CD4-positive, alpha-beta T cell treated with Interleukin-21 for 1 hour (primary cell): Measurements from ENCODE around the gene BTN1A1.
A peak's percentile ranks its signal among the peaks of the same experiment; 100 is the strongest.
"Not testable (repeated sequence)": the region's sequence is repeated elsewhere in the genome, so short reads cannot be mapped to it uniquely, and the experiment has no call there.

Source experiments
- DNase-seq: peaks from one replicate; pipeline ENCODE4 v3.0.0-alpha.2; 2020

The BTN1A1 gene

GRCh38 chr6:26538572-26538902 is 38.4 kb downstream of the BTN1A1 start:
- DNase-seq, result no peak

DNA sequence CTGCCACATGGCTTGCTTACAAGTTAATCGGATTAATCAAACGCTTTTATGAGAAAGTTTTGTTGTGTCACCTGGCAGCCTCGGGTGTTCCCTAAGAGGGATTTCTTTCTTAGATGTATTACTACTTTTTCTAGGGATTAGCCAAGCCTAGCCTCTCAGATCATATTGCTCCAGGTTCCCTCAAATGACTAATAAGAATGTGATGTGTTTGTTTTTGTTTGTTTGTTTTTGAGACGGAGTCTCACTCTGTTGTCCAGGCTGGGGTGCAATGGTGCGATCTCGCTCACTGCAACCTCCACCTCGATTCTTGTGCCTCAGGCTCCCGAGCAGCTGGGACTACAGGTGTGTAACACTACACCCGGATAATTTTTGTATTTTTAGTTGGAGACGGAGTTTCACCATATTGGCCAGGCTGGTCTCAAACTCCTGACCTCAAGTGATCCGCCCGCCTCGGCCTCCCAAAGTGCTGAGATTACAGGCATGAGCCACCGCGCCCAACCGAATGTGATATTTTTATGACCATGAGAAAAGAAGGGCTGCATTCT is 39.0 kb downstream of the BTN1A1 start:
- no peak for DNase-seq

GRCh38 chr6:26541579-26541978 is 41.5 kb downstream of the BTN1A1 start:
- no peak for DNase-seq

DNA sequence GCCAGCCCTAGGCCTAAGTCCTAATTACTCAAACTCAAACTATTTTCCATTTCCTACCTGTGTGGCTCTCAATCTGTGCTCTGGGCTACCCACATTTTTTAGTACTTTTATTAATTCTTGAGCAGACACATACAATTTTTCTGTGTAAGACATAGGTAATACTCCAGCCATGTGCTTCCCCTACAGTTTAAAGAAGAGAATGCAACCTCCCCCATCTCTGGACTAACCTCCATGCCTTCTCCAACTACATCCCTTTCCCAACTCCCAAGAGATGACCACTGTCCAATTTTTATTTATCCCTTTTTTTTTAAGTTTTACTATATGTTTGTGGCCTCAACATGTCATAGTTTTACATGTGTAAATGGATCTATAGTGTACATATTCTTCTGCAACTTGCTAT is 43.9 kb downstream of the BTN1A1 start:
- DNase-seq, result peak; percentile 28

- DNase-seq, result no peak
These were observed 44.4 kb downstream of the BTN1A1 start for GRCh38 chr6:26544473-26544872.

DNA sequence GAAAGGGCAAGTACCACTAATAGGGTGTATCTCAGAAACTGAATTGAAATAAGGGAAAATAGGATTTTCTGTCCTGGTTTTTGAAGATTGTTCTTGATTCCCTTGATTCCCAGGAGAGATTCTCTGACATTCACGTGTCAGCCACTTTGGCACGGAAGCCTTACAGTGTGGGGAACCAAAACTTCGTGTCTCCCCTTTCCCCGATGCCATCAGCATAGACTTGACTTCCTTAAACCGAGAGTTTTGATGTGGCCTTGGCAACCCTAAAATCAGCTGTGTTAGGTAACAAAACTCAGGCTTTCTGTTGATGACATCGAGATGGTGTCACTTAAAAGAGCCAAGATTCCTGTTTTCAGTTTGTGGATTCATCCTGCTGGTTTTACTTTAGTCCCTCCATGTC is 45.5 kb downstream of the BTN1A1 start:
- peak; percentile 10 for DNase-seq

- DNase-seq, result not testable (repeated sequence)
These were observed 47.3 kb downstream of the BTN1A1 start for GRCh38 chr6:26547363-26547762.

DNA sequence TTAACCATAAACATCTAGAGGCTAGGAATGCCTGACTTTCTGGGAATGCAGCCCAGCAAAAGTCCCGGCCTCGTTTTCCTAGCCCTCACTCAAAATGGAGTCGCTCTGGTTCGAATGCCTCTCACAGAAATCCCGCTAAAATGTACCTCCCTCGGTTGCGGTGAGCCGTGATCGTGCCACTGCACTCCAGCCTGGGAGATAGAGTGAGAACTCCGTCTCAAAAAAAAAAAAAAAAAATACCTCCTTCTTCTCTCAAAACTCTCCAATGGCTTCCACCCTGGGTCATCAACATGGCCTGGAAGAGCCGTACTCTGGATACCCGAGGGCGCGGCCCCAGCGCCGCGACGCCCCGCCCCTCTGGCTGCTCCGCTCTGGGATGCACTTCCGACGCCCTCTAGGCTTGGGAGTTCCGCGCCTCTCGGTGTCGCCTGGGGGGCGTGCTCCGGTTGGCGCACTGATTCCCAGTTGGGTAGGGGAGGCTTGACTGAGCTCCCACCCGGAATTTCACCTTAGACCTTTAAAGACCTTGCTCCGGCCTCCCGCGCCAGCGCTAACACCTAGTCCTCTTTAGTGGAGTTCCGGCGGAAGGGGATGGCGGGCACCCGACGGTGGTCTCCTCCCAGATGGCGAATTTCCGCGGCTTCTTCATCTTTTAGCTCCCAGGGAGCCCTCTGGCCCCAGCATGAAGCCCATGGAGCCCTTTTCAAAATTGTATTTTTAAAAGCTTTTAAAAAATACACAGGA is 50.3 kb downstream of the BTN1A1 start:
- DNase-seq, result peak; percentile 46

DNA sequence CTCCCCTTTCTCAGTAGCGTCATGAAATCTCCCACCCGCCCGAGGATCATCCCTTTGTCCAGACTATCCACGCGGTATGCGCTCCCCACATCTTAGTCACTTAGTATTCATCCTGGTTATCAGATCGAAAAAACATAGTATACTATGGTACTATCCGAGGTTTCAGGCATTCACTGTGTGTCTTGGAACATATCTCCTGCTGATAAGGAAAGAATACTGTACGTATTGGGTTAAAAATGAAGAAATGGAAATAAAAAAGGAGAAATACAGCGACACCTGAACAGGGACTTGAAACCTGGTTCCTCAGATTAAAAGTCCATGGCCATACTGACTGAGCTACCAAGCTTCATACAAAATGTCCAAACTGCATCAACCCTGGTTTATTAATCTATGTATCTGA is 52.1 kb downstream of the BTN1A1 start:
- DNase-seq, result no peak

- DNase-seq, result no peak
These were observed 52.6 kb downstream of the BTN1A1 start for GRCh38 chr6:26552640-26553188.

DNA sequence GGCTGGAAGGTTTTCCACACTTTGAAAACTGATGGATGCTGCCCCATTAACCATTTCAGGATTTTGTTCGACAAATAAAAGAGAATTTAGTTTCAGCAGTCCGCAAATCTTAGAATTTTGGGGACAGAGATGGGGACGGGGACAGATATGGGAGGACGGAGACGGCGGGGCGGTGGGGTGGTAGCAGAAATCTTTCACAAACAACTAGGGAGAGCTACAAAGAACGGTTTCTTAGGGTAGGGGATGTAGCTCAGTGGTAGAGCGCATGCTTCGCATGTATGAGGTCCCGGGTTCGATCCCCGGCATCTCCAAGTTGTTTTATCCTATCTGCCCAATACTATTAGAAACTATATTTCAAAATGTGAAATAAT is 53.1 kb downstream of the BTN1A1 start:
- DNase-seq, result peak; percentile 88

DNA sequence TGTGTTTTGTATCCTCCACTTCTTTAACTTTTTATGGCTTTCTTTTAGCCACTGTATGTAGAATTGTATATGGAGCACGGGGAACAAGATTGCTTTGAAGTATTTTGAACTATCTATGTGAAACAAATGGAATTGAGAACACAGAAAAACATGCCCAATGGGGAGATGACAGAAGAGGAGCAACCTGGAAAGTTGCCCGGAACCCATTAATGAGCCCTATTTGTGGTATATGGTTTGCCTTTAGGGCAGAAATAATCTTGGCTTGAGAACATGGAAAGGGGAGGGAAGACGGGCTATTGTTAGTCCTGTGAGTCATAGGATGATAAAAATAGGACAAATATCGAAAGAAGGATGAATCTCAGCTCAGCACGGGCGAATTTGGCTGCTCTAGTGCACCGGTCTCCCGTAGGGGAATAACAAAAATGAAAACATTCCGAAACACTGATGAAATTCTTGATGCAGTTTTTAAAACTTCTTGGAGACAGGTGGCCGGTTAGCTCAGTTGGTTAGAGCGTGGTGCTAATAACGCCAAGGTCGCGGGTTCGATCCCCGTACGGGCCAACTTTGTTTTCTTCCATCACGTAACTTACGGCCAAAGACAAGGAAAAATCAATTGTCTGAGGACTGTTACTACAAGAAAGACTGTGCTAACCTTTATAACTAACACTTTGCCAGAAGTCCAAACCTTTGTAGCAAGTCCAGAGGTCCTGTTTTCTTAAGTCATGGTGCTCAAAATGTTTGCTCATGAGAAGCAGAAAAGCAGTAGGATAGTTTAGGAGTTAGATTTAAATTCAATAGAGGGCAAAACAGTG is 53.7 kb downstream of the BTN1A1 start:
- peak; percentile 92 for DNase-seq

- DNase-seq, result no peak
These were observed 54.3 kb downstream of the BTN1A1 start for GRCh38 chr6:26554447-26554696.

DNA sequence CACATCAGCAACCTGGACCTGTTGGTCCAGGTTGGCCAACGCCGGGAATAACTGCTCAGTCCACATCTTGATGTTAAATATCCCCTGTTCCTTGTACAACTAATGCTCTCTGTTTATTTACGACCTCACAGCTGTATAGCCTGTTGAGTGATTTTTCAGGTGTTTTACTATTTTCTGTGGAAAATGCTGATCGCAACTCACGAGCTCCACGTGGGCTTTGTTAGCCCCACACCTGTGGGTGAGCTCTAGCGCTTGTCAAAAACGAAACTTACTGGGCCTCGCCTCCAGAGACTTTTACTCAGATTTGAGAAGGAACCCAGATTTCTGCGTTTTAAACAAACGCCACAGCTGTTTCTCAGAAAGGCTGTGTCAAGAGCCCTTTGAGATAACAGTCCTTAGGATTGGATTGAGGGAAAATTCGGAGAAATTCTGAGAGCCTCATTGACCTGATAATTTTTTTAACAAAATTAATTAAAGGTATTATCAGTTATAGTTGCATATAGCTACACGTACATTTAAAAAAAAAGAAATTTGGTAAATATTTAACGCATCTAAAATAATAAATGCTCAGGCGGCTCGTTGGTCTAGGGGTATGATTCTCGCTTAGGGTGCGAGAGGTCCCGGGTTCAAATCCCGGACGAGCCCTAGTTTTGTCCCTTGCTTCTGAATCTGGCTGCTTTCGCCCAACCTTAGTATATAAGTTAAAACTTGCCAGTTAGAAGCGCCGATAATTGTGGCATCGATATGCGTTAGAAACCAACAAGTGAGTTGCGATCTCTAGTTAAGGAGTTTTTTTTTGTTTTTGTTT is 54.8 kb downstream of the BTN1A1 start:
- DNase-seq, result peak; percentile 74

DNA sequence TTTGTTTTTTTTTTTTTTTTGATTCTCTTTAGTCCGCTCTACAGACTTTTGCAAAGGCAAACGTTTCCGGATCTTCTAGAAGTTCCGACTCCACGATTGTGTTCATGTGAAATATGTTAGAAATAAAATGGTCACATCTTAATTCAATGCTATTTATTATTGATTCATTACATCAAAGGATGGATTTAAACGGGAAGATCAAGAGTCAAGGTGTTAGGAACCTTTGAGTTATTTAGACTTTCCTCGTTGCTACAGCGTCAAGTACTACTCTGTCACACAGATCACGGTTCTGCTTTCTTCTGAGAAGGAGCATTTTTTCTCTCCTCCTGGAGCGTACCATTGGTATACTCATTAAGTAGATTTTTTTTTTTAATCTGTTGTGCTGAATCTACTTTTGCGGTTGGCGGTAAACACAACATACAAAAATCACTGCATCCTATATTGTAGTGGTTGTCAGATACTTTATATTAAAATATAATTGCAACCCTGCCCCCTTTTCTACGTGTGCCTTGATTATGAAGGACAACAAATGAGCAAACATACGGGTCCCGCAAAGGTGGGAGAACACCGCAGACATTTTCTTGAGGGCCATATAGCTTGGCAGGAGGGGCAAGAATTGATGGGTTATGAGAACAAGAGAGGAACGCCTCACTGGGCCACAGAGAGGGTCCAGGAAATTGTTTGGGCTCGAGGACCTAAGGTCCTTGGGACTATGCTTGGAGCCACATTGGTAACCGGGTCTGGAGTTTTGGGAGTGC is 55.6 kb downstream of the BTN1A1 start:
- no peak for DNase-seq

GRCh38 chr6:26556263-26557070 is 56.4 kb downstream of the BTN1A1 start:
- peak; percentile 52 for DNase-seq
